ENCODE data around the gene CLN6. TPM values are rescaled to one million over a fixed set of nuclear protein-coding genes. Genes with fewer than 3 reads are reported as not detected.
"Not testable (repeated sequence)": the region's sequence is repeated elsewhere in the genome, so short reads cannot be mapped to it uniquely, and the experiment has no call there.

CLN6 gene
- total RNA-seq, 2 donors from 2014 or later = 41.5 to 129 TPM

DNA sequence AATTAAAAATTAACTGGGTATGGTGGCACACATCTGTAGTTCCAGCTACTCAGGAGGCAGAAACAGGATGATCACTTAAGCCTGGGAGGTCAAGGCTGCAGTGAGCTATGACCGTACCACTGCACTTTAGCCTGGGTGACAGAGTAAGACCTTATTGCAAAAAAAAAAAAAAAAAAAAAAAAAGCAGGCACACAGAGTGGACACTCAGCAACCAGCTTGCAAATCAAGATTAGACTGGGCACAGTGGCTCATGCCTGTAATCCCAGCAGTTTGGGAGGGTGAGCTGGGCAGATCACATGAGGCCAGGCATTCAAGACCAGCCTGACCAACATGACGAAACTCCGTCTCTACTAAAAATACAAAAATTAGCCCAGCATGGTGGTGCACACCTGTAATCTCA is 5.4 kb downstream of the CLN6 start:
- Mint-ChIP-seq H3K4me3 (no peak overlapping the region), H3K9me3 (no peaks in the 10 kb centered on the region), H3K27me3 (no peaks in the 10 kb centered on the region), H3K27ac (peak overlapping the region in 1 of 2 donors; percentile 38), H3K36me3 (peaks cover 5% of the 10 kb centered on the region), H3K4me1 (ENCODE audit: low read depth in 2 of 2) (peaks cover 17 to 27% of the 10 kb centered on the region in 2 donors)
- no peak for ATAC-seq
- no peak for DNase-seq (ENCODE audit: low spot score)

DNA sequence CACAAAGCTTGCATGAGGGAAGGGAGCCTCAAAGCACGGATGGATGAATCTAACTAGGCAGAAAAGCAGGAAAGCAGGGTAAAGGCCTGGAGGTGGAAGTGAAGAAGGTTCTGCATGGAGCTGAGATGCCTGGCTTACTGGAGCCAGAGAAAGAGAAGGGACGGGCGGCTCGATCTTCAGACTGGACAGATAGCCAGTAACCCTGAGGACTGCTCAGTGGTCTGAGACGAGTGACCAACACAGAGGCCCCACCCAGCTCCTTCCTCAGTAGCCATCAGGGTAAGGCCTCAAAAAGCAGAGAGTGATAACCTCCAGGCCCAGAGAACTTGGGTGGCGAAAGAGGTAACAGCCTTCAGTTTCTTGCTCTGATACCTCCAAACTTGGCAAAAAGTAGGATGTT is 6.4 kb downstream of the CLN6 start:
- Mint-ChIP-seq H3K27ac (no peak overlapping the region), H3K4me1 (ENCODE audit: low read depth in 2 of 2) (peaks cover 10 to 20% of the 10 kb centered on the region in 2 donors), H3K27me3 (no peaks in the 10 kb centered on the region), H3K36me3 (no peaks in the 10 kb centered on the region), H3K4me3 (no peak overlapping the region), H3K9me3 (no peaks in the 10 kb centered on the region)
- DNase-seq (ENCODE audit: low spot score) (no peak), ATAC-seq (no peak)

DNA sequence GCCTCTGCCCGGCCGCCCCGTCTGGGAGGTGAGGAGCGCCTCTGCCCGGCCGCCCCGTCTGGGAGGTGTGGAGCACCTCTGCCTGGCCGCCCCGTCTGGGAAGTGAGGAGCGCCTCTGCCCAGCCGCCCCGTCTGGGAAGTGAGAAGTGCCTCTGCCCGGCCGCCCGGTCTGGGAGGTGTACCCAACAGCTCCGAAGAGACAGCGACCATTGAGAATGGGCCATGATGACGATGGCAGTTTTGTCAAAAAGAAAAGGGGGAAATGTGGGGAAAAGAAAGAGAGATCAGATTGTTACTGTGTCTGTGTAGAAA is 7.1 kb downstream of the CLN6 start:
- not testable (repeated sequence) for H3K36me3 Mint-ChIP-seq; DNase-seq (ENCODE audit: low spot score); ATAC-seq; H3K9me3 Mint-ChIP-seq; H3K27ac Mint-ChIP-seq; H3K27me3 Mint-ChIP-seq; H3K4me3 Mint-ChIP-seq
- H3K4me1 Mint-ChIP-seq (ENCODE audit: low read depth in 2 of 2) = peaks cover 7 to 14% of the 10 kb centered on the region in 2 donors

DNA sequence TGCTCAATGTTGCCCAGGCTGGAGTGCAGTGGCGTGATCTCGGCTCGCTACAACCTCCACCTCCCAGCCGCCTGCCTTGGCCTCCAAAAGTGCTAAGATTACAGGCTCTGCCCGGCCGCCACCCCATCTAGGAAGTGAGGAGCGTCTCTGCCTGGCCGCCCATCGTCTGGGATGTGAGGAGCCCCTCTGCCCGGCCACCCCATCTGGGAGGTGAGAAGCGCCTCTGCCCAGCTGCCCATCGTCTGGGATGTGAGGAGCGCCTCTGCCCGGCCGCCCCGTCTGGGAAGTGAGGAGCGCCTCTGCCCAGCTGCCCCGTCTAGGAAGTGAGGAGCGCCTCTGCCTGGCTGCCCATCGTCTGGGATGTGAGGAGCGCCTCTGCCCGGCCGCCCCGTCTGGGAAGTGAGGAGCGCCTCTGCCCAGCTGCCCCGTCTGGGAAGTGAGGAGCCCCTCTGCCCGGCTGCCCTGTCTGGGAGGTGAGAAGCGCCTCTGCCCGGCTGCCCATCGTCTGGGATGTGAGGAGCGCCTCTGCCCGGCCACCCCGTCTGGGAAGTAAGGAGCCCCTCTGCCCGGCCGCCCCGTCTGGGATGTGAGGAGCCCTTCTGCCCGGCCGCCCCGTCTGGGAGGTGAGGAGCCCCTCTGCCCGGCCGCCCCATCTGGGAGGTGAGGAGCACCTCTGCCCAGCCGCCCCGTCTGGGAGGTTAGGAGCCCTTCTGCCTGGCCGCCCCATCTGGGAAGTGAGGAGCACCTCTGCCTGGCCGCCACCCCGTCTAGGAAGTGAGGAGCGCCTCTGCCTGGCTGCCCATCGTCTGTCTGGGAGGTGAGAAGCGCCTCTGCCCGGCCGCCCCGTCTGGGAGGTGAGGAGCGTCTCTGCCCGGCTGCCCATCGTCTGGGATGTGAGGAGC is 7.7 kb downstream of the CLN6 start:
- ATAC-seq; DNase-seq (ENCODE audit: low spot score); H3K27me3 Mint-ChIP-seq; H3K36me3 Mint-ChIP-seq; H3K27ac Mint-ChIP-seq; H3K4me3 Mint-ChIP-seq; H3K9me3 Mint-ChIP-seq: not testable (repeated sequence)
- H3K4me1 Mint-ChIP-seq (ENCODE audit: low read depth in 2 of 2) = peaks cover 7 to 14% of the 10 kb centered on the region in 2 donors

DNA sequence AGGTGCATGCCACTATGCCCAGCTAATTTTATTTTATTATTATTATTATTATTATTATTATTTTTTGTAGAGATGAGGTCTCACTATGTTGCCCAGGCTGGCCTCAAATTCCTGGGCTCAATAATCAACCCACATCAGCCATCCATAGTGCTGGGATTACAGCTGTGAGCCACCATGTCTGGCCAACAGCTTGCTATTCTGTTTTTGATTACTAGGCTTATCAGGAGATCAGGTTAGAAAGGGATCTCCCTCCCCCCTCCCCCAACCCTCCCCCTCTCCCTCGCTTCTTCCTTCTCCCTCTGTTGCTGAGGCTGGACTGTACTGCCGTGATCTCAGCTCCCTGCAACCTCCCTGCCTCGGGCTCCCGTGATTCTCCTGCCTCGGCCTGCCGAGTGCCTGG is 8.6 kb downstream of the CLN6 start:
- Mint-ChIP-seq H3K27me3 (no peaks in the 10 kb centered on the region), H3K36me3 (peaks cover 5% of the 10 kb centered on the region), H3K4me3 (no peak overlapping the region), H3K27ac (no peak overlapping the region), H3K4me1 (ENCODE audit: low read depth in 2 of 2) (peaks cover 7 to 14% of the 10 kb centered on the region in 2 donors), H3K9me3 (no peaks in the 10 kb centered on the region)
- ATAC-seq (no peak), DNase-seq (ENCODE audit: low spot score) (no peak)

DNA sequence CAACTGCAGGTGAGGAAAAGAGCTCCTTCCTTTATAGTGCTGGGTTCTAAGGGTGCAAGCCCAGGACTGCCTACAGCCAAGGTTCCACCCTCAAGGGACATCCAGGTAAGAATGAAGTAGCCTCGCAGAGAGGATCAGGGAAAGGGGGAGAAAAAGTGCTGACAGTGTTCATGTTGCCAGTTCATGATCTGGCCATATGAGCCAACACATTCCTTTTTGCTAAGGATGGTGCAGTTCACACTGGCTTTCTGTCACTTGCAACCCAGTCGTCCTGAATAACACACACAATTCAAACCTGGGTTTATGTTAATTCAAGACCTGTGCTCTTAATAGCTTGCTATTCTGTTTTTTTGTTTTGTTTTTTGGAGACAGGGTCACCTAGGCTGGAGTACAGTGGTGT is 9.0 kb downstream of the CLN6 start:
- Mint-ChIP-seq H3K4me3 (no peak overlapping the region), H3K9me3 (no peaks in the 10 kb centered on the region), H3K36me3 (peaks cover 5% of the 10 kb centered on the region), H3K27ac (no peak overlapping the region), H3K27me3 (no peaks in the 10 kb centered on the region), H3K4me1 (ENCODE audit: low read depth in 2 of 2) (peaks cover 7 to 14% of the 10 kb centered on the region in 2 donors)
- ATAC-seq = no peak
- DNase-seq (ENCODE audit: low spot score) = no peak

DNA sequence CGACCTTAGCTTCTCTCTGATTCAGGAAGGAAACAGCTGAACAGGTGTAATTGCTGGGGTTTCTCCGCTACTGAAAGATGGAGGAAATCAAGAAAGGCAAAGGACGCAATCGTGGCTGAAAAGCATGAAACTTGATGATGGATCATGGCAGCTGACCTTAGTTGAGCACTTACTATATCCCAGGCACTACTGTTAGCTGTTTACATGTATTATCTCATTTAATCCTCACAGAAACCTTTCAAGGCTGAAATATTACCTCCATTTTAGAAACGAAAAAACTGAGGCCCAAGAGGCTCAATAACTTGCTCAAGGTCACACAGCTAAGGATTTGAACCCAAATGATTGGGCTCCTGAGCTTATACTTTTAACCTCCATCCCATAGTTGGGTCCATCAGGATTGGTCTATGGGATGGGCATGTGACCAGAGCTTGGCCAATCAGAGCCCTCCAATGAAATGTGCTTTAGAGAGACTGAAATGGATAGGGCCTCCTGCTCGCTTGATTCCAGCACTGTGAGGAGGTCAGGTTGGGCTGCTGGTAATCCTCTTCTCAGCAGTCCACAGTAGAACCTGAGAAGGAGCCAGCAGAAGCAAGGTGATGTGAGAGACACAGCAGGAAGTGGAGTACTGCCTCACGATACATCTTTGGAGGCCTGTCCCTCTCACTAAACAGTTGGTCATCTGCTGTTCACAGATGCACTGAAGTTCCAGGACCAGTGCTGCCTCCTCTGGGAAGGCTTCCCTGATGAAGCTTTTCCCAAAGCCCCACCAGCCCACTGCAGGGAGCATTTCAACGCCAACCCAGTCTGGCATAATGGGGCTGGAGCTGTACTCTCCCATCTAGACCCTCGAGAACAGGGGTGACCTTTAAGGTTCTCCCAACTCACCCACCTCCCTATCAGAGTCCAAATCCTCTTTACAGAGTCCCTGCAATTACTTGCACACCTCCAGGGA is 10.4 kb downstream of the CLN6 start:
- Mint-ChIP-seq H3K9me3 (no peaks in the 10 kb centered on the region), H3K4me1 (ENCODE audit: low read depth in 2 of 2) (peaks cover 0 to 6% of the 10 kb centered on the region in 2 donors), H3K27ac (no peak overlapping the region), H3K36me3 (peaks cover 5% of the 10 kb centered on the region), H3K27me3 (no peaks in the 10 kb centered on the region), H3K4me3 (no peak overlapping the region)
- DNase-seq (ENCODE audit: low spot score) = no peak
- ATAC-seq = no peak

DNA sequence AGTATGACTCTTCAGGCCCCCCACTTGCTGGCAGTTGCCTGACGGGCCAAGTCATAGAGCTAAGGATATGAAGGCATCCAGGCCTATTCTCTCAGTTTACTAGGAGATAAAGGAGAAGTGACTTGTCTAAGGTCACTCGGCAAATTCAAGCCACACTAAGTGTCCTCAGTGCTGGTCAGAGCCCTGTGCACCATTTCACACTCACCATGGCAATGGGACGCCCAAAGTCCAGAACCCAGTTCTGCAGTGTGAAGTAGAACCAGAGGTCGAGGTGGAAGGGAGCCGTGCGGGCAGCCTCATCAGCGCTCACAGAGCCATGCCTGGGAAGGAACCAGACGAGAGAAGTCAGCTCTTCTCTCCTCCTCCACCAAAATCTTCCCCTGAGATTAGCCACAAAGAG is 11.2 kb downstream of the CLN6 start:
- H3K4me1 Mint-ChIP-seq (ENCODE audit: low read depth in 2 of 2) = peaks cover 0 to 6% of the 10 kb centered on the region in 2 donors
- no peaks in the 10 kb centered on the region for H3K9me3 Mint-ChIP-seq
- DNase-seq (ENCODE audit: low spot score) = no peak

DNA sequence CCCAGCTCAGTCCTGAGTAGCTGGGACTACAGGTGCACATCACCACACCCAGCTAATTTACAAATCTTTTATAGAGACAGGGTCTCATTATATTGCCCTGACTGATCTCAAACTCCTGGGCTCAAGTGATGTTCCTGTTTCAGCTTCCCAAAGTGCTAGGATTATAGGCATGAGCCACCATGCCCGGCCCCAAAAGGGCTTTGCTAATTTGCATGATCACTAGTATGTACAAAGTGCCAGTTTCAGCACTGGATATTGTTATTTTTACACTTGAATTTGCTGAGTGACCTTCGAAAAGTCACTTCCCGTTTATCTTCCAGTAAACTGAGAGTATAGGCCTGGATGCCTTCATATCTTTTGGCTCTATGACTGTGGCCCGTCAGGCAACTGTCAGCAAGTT is 12.2 kb downstream of the CLN6 start:
- no peak overlapping the region for H3K4me3 Mint-ChIP-seq
- H3K27me3 Mint-ChIP-seq = no peaks in the 10 kb centered on the region
- peaks cover 5% of the 10 kb centered on the region for H3K36me3 Mint-ChIP-seq
- no peak overlapping the region for H3K27ac Mint-ChIP-seq
- no peaks in the 10 kb centered on the region for H3K9me3 Mint-ChIP-seq
- ATAC-seq (no peak), DNase-seq (ENCODE audit: low spot score) (no peak)
- H3K4me1 Mint-ChIP-seq (ENCODE audit: low read depth in 2 of 2) = peaks cover 0 to 3% of the 10 kb centered on the region in 2 donors

More for the DNA sequence above, 11.2 kb downstream of the CLN6 start:
- Mint-ChIP-seq H3K4me3 (no peak overlapping the region), H3K27me3 (no peaks in the 10 kb centered on the region), H3K27ac (no peak overlapping the region), H3K36me3 (peaks cover 5% of the 10 kb centered on the region)
- ATAC-seq = peak in 1 of 2 donors; percentile 36

DNA sequence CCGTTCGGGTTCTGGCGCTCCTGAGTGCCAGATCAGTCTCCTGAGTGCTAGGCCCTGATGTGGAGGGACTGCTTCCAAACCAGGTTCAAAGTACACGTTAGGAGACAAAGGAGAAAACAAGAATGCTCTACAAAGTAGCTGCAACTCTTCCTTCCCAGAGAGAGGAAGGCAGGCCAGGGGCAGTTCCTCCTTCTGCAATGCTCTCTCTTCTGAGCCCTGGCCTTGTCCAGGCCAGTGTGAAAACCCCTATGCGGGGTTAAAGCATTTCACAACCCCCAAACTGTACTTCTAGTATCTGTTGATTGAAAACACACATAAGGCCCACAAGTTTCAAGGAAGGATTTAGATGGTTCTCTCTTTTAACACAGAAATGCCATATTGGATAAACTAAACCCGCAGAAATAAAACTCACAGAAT is 14.7 kb downstream of the CLN6 start:
- H3K27me3 Mint-ChIP-seq = no peaks in the 10 kb centered on the region
- no peaks in the 10 kb centered on the region for H3K9me3 Mint-ChIP-seq
- H3K4me3 Mint-ChIP-seq = no peak overlapping the region
- H3K4me1 Mint-ChIP-seq (ENCODE audit: low read depth in 2 of 2) = peaks cover 0 to 1% of the 10 kb centered on the region in 2 donors
- DNase-seq (ENCODE audit: low spot score) (no peak), ATAC-seq (no peak)
- no peak overlapping the region for H3K27ac Mint-ChIP-seq
- peaks cover 5% of the 10 kb centered on the region for H3K36me3 Mint-ChIP-seq

DNA sequence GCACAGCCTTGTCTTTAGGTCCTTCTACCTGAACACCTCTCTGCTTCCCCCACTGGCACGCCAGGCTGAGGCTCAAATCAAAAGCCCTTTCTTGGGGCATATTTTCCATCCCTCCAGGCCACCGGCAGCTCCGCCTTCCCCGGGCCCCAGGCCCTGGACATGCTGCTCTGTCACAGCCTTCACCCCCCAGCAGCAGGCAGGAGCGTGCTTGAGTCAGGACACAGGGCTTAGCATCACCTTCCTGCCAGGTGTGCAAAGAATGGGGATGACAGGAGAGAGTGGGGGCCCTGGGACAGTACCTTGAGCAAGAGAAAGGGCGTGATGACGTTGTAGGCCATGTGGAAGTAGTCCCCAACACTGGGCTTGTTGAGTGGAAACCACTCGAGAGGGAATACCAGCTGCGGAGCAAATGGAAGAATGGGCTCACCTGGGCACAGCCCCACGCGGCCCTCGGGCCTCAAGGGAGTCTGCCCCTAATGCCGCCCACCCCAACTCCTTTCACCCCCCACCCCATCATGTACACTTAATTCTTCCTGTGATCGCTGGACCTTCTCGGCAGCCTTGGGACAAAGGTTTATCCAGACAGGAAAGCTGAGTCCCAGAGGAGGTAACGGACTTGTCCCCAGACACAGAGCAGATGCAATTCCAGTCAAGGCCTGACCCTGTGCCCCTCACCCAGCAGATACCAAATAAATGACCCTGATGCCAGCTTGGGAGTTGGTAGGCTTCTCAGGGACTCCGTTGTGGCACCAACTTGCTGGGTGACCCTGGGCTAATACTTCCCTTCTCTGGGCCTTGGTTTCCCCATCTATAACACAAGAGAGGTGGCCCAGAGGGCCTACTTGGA is 15.3 kb downstream of the CLN6 start:
- Mint-ChIP-seq H3K27ac (no peak overlapping the region), H3K9me3 (no peaks in the 10 kb centered on the region), H3K27me3 (no peaks in the 10 kb centered on the region), H3K4me1 (ENCODE audit: low read depth in 2 of 2) (peaks cover 2 to 5% of the 10 kb centered on the region in 2 donors), H3K4me3 (no peak overlapping the region), H3K36me3 (peaks cover 5% of the 10 kb centered on the region)
- no peak for ATAC-seq
- no peak for DNase-seq (ENCODE audit: low spot score)

DNA sequence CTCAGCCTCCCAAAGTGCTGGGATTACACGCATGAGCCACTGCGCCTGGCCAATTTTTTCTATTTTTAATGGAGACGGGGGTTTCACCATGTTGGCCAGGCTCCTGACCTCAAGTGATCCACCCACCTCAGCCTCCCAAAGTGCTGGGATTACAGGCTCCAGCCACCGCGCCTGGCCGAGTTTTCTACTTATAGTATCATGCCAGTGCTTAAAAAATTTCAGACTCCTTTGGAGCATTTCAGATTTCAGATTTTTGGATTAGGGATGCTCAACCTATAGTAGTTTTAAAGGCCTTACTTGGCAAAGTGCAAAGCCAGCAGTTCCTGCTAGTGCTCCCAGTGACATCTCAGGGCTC is 16.1 kb downstream of the CLN6 start:
- not testable (repeated sequence) for H3K27me3 Mint-ChIP-seq; H3K27ac Mint-ChIP-seq; H3K36me3 Mint-ChIP-seq; H3K4me1 Mint-ChIP-seq (ENCODE audit: low read depth in 2 of 2); DNase-seq (ENCODE audit: low spot score); H3K4me3 Mint-ChIP-seq; H3K9me3 Mint-ChIP-seq; ATAC-seq

DNA sequence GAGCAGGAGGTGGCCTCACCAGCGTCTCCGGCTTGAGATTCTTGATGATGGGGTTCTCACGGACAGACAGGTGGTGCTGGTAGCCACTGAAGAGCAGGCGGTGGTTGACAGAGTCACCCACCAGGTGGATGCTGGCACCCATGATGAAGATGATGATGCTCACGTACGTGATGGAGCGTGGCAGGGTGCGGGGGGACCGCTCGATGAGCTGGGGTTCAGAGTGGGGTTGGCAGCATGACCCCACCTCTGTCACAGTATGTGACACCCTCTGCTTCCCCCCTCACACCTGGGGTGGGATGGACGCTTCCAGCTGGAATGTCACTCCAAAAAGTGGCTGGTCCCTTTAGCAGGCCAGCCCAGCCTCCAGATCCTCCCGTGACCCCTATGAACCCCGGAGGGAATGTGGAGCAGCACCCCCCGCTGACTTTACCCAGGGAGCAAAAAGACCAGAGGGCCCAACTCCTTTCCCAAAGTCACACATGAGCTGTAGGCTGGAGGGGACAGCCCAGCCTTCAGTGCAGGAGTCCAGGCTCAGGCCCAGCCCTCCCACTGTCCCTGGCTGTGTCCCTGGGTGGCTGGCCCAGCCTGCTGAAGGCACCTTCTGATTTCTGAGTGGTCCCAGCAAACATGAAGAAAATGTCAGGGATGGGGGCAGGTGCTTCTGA is 17.7 kb downstream of the CLN6 start:
- Mint-ChIP-seq H3K4me3 (no peak overlapping the region), H3K4me1 (ENCODE audit: low read depth in 2 of 2) (peaks cover 2 to 5% of the 10 kb centered on the region in 2 donors), H3K27me3 (no peaks in the 10 kb centered on the region), H3K9me3 (no peaks in the 10 kb centered on the region), H3K27ac (no peak overlapping the region), H3K36me3 (no peaks in the 10 kb centered on the region)
- no peak for ATAC-seq
- no peak for DNase-seq (ENCODE audit: low spot score)

Data from natural killer cell treated with Interleukin-12 subunit alpha and Interleukin-12 subunit beta and Interleukin-15 and Interleukin-18, amount 100 ng/mL, for 72 hours (primary cell).